ENCODE results near the gene GIPC1.

GIPC1 gene

GRCh38 chr19:14496029-14496833, at the start of gene GIPC1:
Gene GIPC1, minus strand, starts transcription at chr19:14496127. Its CDS starts 13,151 bp downstream, at chr19:14482976.
- Histone ChIP-seq H3K27me3 (ENCODE audit: insufficient read depth, low read length) (no peaks in the 10 kb centered on the region), H3K9me2 (ENCODE audit: low read depth, low read length) (no peaks in the 10 kb centered on the region), H3K9me3 (ENCODE audit: low read length) (no peaks in the 10 kb centered on the region), H3K36me3 (ENCODE audit: insufficient read depth, low read length) (no peaks in the 10 kb centered on the region), H3K4me2 (ENCODE audit: low read length) (peak within 1 kb of the TSS; percentile 99), H3K79me2 (ENCODE audit: insufficient read depth, low read length) (no peaks in the 10 kb centered on the region), H4K20me1 (ENCODE audit: insufficient read depth, low read length) (no peaks in the 10 kb centered on the region), H3K4me1 (ENCODE audit: insufficient read depth, low read length, severe bottlenecking) (peaks cover 17% of the 10 kb centered on the region), H3K9ac (ENCODE audit: low read length) (peak within 1 kb of the TSS; percentile 78), H3K27ac (ENCODE audit: low read depth, low read length, poor library complexity, severe bottlenecking) (peak within 1 kb of the TSS; percentile 32), H3K4me3 (ENCODE audit: low read depth, low read length, poor library complexity, severe bottlenecking) (peak within 1 kb of the TSS; percentile 86), H2AFZ (ENCODE audit: low read length) (no peak within 1 kb of the TSS), H3F3A (ENCODE audit: insufficient read depth, low read length) (no peaks in the 10 kb centered on the region)
- no peak for TF ChIP-seq EZH2 (IDR thresholded peaks at IDR 0.05; ENCODE audit: borderline replicate concordance, low read length)
- TF ChIP-seq, protein P1, sequence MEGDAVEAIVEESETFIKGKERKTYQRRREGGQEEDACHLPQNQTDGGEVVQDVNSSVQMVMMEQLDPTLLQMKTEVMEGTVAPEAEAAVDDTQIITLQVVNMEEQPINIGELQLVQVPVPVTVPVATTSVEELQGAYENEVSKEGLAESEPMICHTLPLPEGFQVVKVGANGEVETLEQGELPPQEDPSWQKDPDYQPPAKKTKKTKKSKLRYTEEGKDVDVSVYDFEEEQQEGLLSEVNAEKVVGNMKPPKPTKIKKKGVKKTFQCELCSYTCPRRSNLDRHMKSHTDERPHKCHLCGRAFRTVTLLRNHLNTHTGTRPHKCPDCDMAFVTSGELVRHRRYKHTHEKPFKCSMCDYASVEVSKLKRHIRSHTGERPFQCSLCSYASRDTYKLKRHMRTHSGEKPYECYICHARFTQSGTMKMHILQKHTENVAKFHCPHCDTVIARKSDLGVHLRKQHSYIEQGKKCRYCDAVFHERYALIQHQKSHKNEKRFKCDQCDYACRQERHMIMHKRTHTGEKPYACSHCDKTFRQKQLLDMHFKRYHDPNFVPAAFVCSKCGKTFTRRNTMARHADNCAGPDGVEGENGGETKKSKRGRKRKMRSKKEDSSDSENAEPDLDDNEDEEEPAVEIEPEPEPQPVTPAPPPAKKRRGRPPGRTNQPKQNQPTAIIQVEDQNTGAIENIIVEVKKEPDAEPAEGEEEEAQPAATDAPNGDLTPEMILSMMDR (IDR thresholded peaks at IDR 0.05; ENCODE audit: low read length), result no peak

DNA sequence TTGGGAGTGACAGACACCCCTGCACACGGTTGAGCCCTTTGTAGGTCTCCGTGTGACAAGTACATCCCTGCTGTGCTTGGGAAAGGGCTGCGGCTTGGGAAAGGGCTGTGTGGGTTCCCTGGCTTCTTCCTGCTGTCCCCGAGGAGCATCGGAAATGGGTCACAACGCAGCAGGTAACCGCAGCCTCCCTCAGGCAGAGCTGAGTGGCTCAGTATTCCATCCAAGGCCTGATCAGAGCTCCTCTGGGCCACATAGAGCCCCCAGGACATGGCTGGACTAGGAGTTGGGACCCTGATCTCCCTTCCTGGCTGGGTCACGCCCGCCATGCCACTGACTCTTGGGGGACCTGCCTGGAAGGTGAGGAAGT, 49.8 kb upstream of the GIPC1 start:
- Histone ChIP-seq H3K36me3 (ENCODE audit: insufficient read depth, low read length) (peaks cover 4% of the 10 kb centered on the region; the same call in 1 of the 2 replicates), H3K27ac (ENCODE audit: low read depth, low read length, poor library complexity, severe bottlenecking) (no peak overlapping the region), H3K4me1 (ENCODE audit: insufficient read depth, low read length, severe bottlenecking) (peaks cover 14% of the 10 kb centered on the region), H3K9me3 (ENCODE audit: low read length) (no peaks in the 10 kb centered on the region), H4K20me1 (ENCODE audit: insufficient read depth, low read length) (no peaks in the 10 kb centered on the region), H3K9me2 (ENCODE audit: low read depth, low read length) (no peaks in the 10 kb centered on the region), H2AFZ (ENCODE audit: low read length) (no peak overlapping the region), H3K79me2 (ENCODE audit: insufficient read depth, low read length) (no peaks in the 10 kb centered on the region; the same call in 1 of the 2 replicates), H3K4me2 (ENCODE audit: low read length) (no peak overlapping the region), H3K9ac (ENCODE audit: low read length) (no peak overlapping the region), H3K27me3 (ENCODE audit: insufficient read depth, low read length) (no peaks in the 10 kb centered on the region), H3K4me3 (ENCODE audit: low read depth, low read length, poor library complexity, severe bottlenecking) (no peak overlapping the region), H3F3A (ENCODE audit: insufficient read depth, low read length) (no peaks in the 10 kb centered on the region)
- no peak for TF ChIP-seq EZH2 (IDR thresholded peaks at IDR 0.05; ENCODE audit: borderline replicate concordance, low read length)
- TF ChIP-seq, protein P1 (IDR thresholded peaks at IDR 0.05; ENCODE audit: low read length), result no peak

GRCh38 chr19:14544977-14545715, 49.2 kb upstream of the GIPC1 start:
- Histone ChIP-seq H3F3A (ENCODE audit: insufficient read depth, low read length) (no peaks in the 10 kb centered on the region), H3K4me2 (ENCODE audit: low read length) (no peak overlapping the region), H3K79me2 (ENCODE audit: insufficient read depth, low read length) (no peaks in the 10 kb centered on the region; the same call in 1 of the 2 replicates), H3K27me3 (ENCODE audit: insufficient read depth, low read length) (no peaks in the 10 kb centered on the region), H3K4me3 (ENCODE audit: low read depth, low read length, poor library complexity, severe bottlenecking) (no peak overlapping the region), H2AFZ (ENCODE audit: low read length) (no peak overlapping the region), H3K9ac (ENCODE audit: low read length) (no peak overlapping the region), H3K36me3 (ENCODE audit: insufficient read depth, low read length) (peaks cover 4% of the 10 kb centered on the region; the same call in 1 of the 2 replicates), H3K27ac (ENCODE audit: low read depth, low read length, poor library complexity, severe bottlenecking) (no peak overlapping the region), H3K9me3 (ENCODE audit: low read length) (no peaks in the 10 kb centered on the region), H3K9me2 (ENCODE audit: low read depth, low read length) (no peaks in the 10 kb centered on the region), H4K20me1 (ENCODE audit: insufficient read depth, low read length) (no peaks in the 10 kb centered on the region), H3K4me1 (ENCODE audit: insufficient read depth, low read length, severe bottlenecking) (peaks cover 14% of the 10 kb centered on the region)
- TF ChIP-seq, protein P1 (IDR thresholded peaks at IDR 0.05; ENCODE audit: low read length), result no peak
- TF ChIP-seq EZH2 (IDR thresholded peaks at IDR 0.05; ENCODE audit: borderline replicate concordance, low read length), result no peak

All from OCI-LY1 (cell line).